ENCODE data around the gene RDM1.
A peak's percentile ranks its signal among the peaks of the same experiment; 100 is the strongest.
"Not testable (repeated sequence)": the region's sequence is repeated elsewhere in the genome, so short reads cannot be mapped to it uniquely, and the experiment has no call there.

RDM1 gene, protein sequence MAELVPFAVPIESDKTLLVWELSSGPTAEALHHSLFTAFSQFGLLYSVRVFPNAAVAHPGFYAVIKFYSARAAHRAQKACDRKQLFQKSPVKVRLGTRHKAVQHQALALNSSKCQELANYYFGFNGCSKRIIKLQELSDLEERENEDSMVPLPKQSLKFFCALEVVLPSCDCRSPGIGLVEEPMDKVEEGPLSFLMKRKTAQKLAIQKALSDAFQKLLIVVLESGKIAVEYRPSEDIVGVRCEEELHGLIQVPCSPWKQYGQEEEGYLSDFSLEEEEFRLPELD

DNA sequence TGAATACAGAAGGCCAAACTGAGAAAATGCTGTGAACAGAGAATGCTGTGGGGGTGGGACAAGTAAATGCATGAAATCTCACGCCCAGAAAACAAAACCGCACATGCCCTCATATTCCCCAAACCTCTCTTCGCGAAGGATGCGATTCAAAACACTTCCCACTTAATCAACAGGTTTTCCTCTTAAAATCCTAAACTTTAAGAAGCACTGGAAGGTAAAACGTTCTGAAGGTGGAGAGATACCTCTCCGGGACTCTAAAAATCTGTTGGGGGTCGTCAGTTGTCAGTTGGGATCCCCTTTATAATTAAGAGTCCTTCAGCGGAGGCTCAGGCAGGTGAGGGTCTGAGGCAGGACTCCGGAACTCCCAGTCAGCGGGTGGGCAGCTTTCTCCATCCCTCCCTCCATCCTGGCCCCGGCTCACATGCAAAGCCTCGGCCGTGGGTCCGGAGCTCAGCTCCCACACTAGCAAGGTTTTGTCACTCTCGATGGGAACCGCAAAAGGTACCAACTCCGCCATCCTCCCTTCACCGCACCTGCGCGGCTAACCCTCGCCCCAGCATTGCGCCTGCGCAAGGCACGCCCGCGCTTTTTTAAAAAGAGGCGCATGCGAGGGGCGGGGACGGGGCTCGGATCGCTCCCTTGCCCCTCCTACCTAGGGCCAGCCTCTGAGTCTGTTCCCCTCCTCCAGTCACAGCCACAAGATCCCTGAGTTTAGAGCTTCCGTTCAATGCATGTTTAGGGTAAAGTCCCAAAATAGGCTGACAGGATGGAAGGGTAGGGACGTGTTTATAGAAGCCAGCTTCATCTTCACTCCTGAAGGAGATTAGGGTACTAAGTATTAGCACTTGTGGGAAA, at the start of gene RDM1:
RDM1 (minus strand) TSS at position 563 of the 855 bp plus-strand sequence; CDS start at position 517, 46 bp downstream.
- DNase-seq = peak; percentile 94

- no peak for DNase-seq
Observed at GRCh38 chr17:35978346-35978745, 47.8 kb upstream of the RDM1 start.

DNA sequence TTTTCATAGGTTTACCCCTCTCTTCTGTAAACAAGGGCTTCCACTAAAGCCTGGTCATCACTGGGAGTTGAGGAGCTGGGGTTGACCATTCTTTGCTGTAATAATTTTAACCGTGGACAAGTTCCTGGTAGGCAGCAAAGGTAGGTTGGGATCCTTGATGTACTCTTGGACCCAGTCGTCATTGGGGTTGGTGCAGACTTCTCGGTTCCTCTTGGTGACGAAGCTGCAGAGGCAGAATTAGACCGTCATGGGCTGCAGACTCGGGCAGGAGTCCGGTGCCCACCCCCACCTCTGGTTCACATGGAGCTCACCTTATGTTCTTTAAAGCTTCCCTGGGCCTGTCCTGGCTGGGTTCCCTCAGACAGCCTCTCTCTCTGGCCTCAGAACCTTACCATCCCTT, 46.9 kb upstream of the RDM1 start:
- DNase-seq = no peak

DNA sequence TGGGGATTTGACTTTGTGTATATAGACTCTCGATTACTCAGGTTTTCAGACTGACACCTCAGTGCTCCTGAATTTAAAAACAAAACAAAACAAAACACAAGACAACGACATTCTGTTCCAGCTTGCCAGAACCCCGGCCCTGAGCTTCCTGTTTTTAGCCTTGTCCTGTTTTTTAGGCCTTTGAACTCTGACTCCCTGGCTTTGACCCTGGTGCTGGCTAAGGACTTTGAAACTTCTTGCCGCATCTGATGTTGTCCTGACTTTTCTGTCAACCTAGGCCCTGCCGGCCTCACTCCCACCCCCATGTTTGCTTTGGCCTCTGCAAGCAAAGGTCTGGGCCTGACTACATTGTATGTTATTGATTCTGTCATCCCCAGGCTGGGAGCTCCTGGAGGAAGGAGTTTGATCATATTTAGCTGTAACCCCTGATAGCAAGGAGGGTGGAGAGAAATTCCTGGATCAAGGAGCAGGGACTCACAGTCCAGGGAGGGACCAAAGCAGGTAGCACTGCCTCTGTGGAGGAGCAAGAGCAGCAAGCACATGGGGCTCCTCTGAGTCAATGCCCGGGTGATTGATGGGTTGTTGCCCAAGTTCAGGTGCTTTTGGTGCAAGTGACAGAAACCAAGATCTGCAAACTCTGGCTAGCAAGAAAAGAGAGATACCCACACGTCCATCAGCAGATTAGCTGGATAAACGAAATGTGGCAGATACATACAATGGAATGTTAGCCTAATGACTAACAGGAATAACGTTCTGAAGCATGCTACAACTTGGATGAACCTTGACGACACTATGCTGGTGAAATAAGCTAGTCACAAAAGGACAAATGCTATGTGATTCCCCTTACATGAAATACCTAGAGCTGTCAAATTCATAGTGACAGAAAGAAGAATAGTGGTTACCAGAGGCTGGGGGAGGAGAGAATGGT, 43.0 kb upstream of the RDM1 start:
- DNase-seq = no peak

DNA sequence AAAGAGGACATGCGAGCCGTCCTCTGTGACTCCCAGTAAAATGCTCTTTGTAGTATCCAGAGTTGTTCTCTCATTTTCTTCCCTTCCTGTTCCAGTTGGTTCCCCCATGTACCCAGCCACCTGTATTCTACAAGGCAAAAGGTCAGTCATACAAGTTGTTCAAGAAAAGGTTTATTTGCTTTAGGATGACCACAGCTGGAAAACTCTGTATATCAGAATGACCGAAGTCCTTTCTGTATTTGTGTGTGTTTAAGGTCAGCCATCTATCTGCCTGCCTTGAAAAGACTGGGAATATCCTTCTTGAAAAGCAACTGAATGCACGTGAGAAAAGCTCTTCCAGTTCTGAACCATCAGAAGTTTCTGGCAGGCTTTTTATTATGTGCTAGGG, 42.4 kb upstream of the RDM1 start:
- no peak for DNase-seq

- DNase-seq = no peak
Observed at GRCh38 chr17:35972535-35972934, 42.0 kb upstream of the RDM1 start.

GRCh38 chr17:35972066-35972465, 41.5 kb upstream of the RDM1 start:
- DNase-seq = no peak

- peak; percentile 87 for DNase-seq
Observed at GRCh38 chr17:35969558-35970380, 39.2 kb upstream of the RDM1 start.

GRCh38 chr17:35968520-35969054, 38.0 kb upstream of the RDM1 start:
- no peak for DNase-seq

- DNase-seq = peak; percentile 22
Observed at GRCh38 chr17:35965272-35965671, 34.7 kb upstream of the RDM1 start.

- DNase-seq = no peak
Observed at GRCh38 chr17:35963663-35964062, 33.1 kb upstream of the RDM1 start.

- no peak for DNase-seq
Observed at GRCh38 chr17:35953720-35954119, 23.1 kb upstream of the RDM1 start.

- no peak for DNase-seq
Observed at GRCh38 chr17:35949401-35949800, 18.8 kb upstream of the RDM1 start.

DNA sequence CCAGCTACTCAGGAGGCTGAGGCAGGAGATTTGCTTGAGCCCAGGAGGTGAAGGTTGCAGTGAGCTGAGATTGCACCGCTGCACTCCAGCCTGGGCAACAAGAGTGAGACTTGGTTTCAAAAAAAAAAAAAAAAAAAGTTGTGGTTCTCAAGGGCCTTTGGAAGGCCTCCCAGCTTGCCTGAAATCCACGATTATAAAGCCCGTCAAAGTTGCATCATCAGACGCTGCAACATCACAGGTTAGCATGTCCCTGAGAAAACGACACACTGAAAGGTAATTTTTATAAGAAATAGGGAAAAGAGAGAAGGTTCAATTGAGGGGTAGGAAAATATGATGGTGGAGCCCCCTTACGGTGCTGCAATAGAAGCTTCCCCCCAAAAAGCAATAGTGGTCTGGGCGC, 17.5 kb upstream of the RDM1 start:
- DNase-seq = no peak

DNA sequence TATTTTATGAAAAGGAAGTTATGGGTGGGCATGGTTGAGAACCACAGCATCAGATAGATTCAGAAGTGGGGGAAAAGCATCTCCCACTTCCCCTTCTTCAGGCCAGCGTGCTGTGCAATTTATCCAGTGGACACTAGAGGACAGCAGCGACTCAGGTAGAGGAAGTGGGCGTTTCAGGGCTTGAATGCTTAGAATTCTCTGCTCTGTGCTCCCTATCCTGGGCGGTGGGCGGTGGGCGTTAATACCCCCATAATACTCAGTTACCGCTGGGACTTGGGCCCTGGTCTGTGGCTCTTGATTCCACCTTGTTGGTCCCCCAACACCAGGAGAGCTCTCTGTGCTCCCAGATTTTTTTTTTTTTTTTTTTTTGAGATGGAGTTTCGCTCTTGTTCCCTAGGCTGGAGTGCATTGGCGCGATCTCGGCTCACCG, 16.6 kb upstream of the RDM1 start:
- peak; percentile 62 for DNase-seq

DNA sequence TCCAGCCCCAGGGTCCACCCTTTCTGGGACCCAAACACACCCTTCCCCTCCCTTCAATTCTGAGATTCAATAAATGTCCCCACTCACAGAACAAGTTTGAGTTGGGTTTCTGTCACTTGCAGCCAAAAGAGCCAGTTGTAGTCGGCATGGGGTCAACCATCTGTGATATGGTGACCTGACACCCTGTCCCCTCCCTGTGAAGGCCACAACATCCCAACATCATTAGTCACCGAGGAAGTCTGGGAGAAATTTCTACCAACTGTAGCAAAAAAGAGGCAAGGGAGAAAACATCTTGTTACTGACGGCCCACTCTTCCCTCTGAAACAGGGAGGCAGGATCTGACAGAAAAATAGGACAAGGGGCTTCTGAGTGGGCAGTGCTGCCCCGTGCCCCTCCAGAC, 13.6 kb upstream of the RDM1 start:
- no peak for DNase-seq

- no peak for DNase-seq
Observed at GRCh38 chr17:35943537-35943936, 13.0 kb upstream of the RDM1 start, which contains the start of gene LYZL6. TSS of gene LYZL6 (minus strand) at chr17:35943713. CDS start at chr17:35939356, 4,357 bp downstream.

DNA sequence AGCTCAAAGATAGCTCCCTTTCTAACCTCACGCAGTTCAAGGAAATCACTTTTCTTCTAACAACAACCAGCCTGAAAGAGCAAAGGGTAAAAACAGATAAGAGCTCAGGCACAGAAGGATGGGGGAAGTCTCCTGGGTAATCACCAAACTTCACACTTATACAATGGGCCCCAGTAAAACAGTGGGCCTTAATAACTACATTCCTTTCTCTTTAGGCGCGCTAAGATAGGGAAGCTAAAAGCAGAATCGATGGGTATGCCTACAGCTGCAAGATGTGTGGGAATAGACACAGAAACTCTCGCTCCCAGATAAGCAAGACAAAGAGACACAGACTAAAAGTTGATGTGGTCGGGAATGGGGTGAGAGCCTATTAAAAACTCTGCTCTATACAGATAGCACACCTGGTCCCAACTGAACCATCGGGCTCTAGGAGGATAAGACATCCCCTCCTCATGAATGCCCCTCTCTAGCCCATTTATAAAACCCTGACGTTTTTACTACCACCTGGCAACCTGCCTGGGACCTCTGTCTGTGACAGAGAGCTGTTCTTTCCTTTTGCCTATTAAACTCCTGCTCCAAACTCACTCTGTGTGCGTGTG, 12.1 kb upstream of the RDM1 start:
- no peak for DNase-seq

DNA sequence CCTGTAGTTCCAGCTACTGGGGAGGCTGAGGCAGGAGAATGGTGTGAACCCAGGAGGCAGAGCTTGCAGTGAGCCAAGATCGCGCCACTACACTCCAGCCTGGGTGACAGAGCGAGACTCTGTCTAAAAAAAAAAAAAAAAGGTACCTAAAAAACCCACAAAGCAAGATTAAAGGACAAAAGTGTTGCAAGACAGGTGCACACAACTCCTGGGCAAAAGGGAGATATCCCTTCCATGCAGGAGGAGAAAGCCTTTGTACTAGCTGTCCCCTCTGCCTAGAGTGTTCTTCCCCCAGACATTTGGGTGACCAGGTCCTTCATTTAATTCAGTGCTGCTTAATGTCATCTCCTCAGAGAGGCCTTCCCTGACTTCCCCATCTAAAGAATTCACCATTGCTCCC, 7.9 kb upstream of the RDM1 start:
- DNase-seq = not testable (repeated sequence)

GRCh38 chr17:35936063-35936462, 5.5 kb upstream of the RDM1 start:
- DNase-seq = no peak

- no peak for DNase-seq
Observed at GRCh38 chr17:35934760-35935159, 4.2 kb upstream of the RDM1 start.

Data from activated CD4-positive, alpha-beta T cell treated with anti-CD3 and anti-CD28 coated beads, Interleukin-2, Interleukin-6, amounts not matched to agents 100 ng/mL and 50 ng/mL, durations not matched to agents 16 hours and 8 hours (primary cell).